ENCODE data around the gene PPY.
"Not testable (repeated sequence)": the region's sequence is repeated elsewhere in the genome, so short reads cannot be mapped to it uniquely, and the experiment has no call there.

Gene PPY, protein sequence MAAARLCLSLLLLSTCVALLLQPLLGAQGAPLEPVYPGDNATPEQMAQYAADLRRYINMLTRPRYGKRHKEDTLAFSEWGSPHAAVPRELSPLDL

GRCh38 chr17:43942051-43942685 is at the start of gene PPY:
Gene PPY (minus strand): TSS chr17:43942476. CDS start chr17:43941654, 822 bp downstream.
- DNase-seq: no peak

DNA sequence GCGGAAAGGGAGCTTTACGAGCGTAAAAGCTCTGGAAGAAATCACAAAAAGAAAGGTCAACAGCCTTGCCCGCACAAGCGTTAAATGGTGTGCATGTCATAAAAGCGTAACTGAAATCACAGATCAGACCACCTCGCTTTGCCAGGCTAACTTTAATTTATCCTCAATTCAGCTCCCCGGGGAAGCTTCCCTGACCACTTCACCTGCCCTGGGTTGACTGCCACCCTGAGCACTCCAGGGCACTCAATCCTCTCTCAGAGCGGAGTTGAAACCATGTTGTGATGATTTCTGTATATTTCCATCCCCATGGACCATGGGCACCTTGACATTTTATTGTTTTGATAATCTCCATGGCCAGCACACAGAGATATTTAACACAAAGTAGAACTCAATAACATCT is 46.0 kb upstream of the PPY start:
- DNase-seq: no peak

DNA sequence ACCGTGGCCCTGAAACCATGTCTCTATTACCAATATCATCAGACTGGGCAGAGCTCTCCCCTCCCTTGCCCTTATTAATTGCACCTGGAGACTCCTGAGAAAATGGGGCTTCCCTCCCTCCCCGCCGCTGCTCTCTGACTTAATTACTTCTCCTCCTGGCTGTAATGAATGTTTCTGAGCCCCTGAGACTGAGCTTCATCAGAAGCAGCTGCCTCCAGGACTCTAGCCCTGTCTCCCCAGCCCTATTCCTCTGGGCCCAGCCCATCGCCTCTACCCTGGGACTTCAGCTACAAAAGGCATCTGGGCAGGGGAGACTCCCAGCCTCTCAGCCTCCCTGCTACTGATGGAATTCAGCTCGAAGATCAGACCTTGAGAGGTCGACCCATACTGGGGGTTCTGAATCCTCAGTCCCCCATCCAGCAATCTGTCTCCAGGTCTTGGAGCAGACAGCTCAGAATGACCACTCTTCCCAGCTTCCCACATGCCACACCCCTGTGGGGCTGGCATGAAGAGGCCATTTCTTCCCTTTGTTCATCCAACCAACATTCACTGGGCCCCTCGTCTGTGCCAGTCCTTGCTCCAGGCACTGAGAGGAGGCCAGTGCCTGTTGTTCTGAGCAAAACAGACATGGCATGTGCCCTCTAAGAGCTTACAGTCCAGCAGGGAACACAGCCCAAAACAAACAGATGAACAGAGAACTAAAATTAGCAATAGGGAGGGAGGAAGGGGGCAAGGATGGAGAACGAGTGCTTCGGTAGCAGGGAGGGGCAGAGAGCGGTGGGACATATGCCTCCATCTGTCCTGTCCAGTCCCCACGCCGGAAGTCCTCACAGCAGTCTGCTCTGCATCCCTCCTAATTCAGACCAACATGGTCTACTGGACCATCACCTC is 45.1 kb upstream of the PPY start:
- DNase-seq: no peak

DNA sequence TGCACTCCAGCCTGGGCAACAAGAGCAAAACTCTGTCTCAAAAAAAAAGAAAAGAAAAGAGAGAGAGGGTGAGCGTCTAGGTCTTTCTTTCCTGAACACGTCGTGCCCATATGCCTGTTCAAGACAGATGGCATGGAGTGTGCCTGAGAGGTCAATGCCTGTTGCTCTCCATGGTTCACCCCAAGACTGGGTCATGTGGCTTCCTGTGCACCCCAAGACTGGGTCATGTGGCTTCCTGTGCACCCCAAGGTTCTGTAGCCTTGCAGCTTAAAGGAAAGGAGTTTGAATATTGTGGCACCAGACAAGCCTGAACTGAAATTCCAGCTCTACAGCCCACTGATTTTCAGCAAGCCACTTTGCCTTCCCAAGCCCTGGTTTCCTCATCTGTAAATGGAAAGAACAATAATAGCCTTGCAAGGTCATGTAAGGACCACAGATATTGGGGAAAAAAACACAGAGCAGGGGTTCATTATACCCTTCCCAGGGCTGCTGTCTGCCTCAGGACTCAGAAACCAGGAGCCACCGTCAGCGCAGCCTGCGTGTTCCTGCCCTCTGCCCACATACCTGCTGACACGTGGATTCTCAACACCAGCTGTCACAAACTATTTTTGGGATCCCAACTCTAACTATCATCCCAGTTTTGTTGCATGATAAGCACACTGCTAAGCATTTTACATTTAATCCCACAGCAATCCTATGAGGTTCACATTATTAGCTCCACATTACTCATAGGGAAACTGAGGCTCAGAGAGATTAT is 44.1 kb upstream of the PPY start:
- no peak for DNase-seq

DNA sequence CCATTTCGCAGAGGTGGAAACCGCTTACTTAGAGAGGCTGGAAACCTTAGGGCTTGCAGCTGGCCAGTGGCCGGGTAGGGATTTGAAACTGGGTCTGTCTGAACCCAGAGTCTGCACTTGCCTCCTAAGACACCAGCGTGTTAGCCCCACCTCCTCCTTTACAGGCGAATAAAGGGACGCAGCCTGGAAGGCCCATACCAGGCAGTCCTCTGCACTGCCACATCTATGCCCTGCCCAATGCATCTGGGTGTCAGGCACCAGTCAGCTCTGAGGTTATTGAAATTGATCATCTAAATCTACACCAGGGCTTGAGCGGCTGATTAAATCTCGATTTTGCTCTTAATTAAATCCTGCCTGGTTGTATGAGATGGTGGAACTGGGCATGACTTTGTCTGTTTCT is 42.2 kb upstream of the PPY start:
- no peak for DNase-seq

GRCh38 chr17:43983515-43984411 is 41.5 kb upstream of the PPY start:
- no peak for DNase-seq

DNA sequence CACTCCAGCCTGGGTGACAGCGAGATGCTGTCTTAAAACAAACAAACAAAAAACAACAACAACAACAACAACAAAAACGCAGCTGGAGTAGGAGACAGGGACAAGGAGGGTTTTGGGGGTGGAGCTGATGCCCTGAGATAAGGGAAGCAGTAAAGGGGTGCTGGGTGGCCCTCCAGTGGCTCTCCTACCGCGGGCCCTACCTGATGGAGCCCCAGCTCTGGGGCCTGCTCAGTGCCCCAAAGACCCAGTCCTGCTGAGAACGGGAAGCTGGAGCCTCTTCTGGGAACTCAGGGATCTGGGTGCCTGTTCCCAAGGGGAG is 40.9 kb upstream of the PPY start:
- DNase-seq: no peak

GRCh38 chr17:43982171-43982570 is 39.9 kb upstream of the PPY start:
- DNase-seq: no peak

DNA sequence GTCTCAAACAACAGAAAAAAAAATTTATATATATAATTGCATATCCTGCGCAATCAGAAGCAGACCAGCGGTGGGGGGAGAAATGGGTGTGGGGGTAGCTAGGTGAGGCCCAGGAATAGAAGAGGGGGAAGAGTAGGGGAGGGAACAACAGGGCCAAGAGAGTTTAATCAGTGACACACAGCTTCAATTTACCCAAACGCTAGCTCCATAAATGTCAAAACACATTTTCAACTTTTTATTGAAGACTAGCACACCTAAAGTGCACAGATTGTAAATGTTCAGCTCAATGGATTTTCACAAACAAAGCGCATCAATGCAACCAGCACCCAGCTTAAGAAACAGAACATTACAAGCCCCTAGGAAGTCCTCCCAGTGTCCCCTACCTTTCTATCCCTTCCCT is 37.4 kb upstream of the PPY start:
- no peak for DNase-seq

- DNase-seq: no peak
Measured at GRCh38 chr17:43979011-43979410, 36.7 kb upstream of the PPY start.

- no peak for DNase-seq
Measured at GRCh38 chr17:43978078-43978477, 35.8 kb upstream of the PPY start.

GRCh38 chr17:43976963-43977837 is 34.9 kb upstream of the PPY start:
- DNase-seq: no peak

GRCh38 chr17:43975898-43976297 is 33.6 kb upstream of the PPY start:
- no peak for DNase-seq

- no peak for DNase-seq
Measured at GRCh38 chr17:43974382-43975266, 32.3 kb upstream of the PPY start.

GRCh38 chr17:43972444-43973212 is 30.4 kb upstream of the PPY start:
- not testable (repeated sequence) for DNase-seq

GRCh38 chr17:43971436-43971835 is 29.2 kb upstream of the PPY start:
- DNase-seq: not testable (repeated sequence)

DNA sequence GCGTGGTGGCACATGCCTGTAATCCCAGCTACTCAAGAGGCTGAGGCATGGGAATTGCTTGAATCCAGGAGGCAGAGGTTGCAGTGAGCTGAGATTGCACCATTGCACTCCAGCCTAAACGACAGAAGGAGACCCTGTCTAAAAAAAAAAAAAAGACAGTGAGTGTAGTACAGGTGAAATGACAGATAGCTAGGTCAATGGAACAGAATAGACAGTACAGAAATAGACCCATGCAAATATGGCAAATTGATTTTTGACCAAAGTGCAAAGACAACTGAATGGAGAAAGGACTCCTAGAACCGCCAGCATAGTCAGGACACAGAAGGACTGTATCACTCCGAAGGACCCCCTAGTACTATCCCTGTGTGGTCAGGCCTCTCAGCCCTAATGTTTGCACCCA is 28.1 kb upstream of the PPY start:
- DNase-seq: no peak

GRCh38 chr17:43967251-43967875 is 25.1 kb upstream of the PPY start:
- no peak for DNase-seq

GRCh38 chr17:43966276-43966675 is 24.0 kb upstream of the PPY start:
- no peak for DNase-seq

Measured in activated CD4-positive, alpha-beta T cell treated with anti-CD3 and anti-CD28 coated beads, Interleukin-10, Interleukin-2, amounts not matched to agents 100 ng/mL and 50 ng/mL, durations not matched to agents 16 hours and 8 hours (primary cell).